Endothelial cell of umbilical vein (primary cell): ENCODE results near the gene HMX2. TPM values are rescaled to one million over a fixed set of nuclear protein-coding genes. Genes with fewer than 3 reads are reported as not detected.

ENCODE experiments used
- BruUV-seq: library from RNA; stranded (reverse); fragments of 400-500 nt; replicated peaks from 2 replicates; lab custom pipeline; 2021; lab: Mats Ljungman, UMichigan
- CTCF ChIA-PET: fragments of 300-600, 350-600 bp; sonication (Branson Sonifier 250); formaldehyde crosslinking; loops from one replicate; lab custom pipeline; 2021; ENCODE audit warnings: antibody characterized with exemption, inconsistent platforms; lab: Charles Lee
- POLR2A ChIA-PET: fragments of 300-600, 350-600 bp; sonication (Branson Sonifier 250); formaldehyde crosslinking; loops from one replicate; lab custom pipeline; 2021; ENCODE audit warnings: antibody characterized with exemption, inconsistent platforms; lab: Charles Lee
- DNase-seq: peaks from one replicate; pipeline ENCODE4 v3.0.0-alpha.2; 2011; ENCODE audit warnings: low read depth, low spot score
- FAIRE-seq: peaks from 2 replicates; lab custom pipeline; 2011; peaks lifted over from hg19 to GRCh38; lab: Jason Lieb, UNC
- H2AFZ ChIP-seq: 2 replicates; pipeline ENCODE4 v1.6.0; 2012; ENCODE audit warnings: low read depth, low read length, control low read depth, inconsistent platforms
- H3K27ac ChIP-seq: 2 replicates; pipeline ENCODE4 v1.5.1; 2011; ENCODE audit warnings: low read depth, mild to moderate bottlenecking, control low read depth, low read length, moderate library complexity; ENCODE audit not compliant: insufficient read depth
- H3K27me3 ChIP-seq, 2 experiments: 2 replicates each; pipeline versions ENCODE4 v1.6.0 to v1.6.1; 2011; ENCODE audit warnings: low read length in 2 of 2, mixed read lengths in 1 of 2; ENCODE audit not compliant: control insufficient read depth in 2 of 2, insufficient read depth in 2 of 2
- H3K36me3 ChIP-seq, 2 experiments: 2 replicates in 1 of 2; 3 replicates in 1 of 2; pipeline ENCODE4 v1.5.1; 2011; ENCODE audit warnings: low read length in 2 of 2, mild to moderate bottlenecking in 1 of 2, moderate library complexity in 1 of 2; ENCODE audit not compliant: control insufficient read depth in 2 of 2, insufficient read depth in 2 of 2; ENCODE audit errors: extremely low read depth in 1 of 2
- H3K4me1 ChIP-seq: 3 replicates; pipeline ENCODE4 v1.5.1; 2011; ENCODE audit warnings: mild to moderate bottlenecking, low read length; ENCODE audit not compliant: control insufficient read depth, insufficient read depth; ENCODE audit errors: extremely low read depth
- H3K4me2 ChIP-seq: 2 replicates; pipeline ENCODE4 v1.6.1; 2011; ENCODE audit warnings: low read length, control low read depth, mixed read lengths; ENCODE audit not compliant: insufficient read depth
- H3K4me3 ChIP-seq, 3 experiments: fragments of 200-600 bp in 1 of 3; sonication (generic), shearing (Covaris generic) in 1 of 3; replicated peaks in 1 of 3; 2 replicates each; pipeline ENCODE4 v1.5.1; 2011 to 2016; ENCODE audit warnings: control low read depth in 3 of 3, low read length in 3 of 3, mild to moderate bottlenecking in 2 of 3, inconsistent platforms in 1 of 3, low read depth in 1 of 3, moderate library complexity in 1 of 3; ENCODE audit not compliant: insufficient read depth in 1 of 3
- H3K79me2 ChIP-seq: 2 replicates; pipeline ENCODE4 v1.6.0; 2012; ENCODE audit warnings: low read length, inconsistent platforms; ENCODE audit not compliant: control insufficient read depth, insufficient read depth
- H3K9ac ChIP-seq: replicated peaks from 2 replicates; pipeline ENCODE3; 2011; ENCODE audit warnings: low read length, control low read depth; ENCODE audit not compliant: insufficient read depth; ENCODE audit errors: extremely low read depth
- H3K9me1 ChIP-seq: replicated peaks from 3 replicates; pipeline ENCODE4 v1.6.0; 2011; ENCODE audit warnings: mild to moderate bottlenecking, low read length; ENCODE audit not compliant: control insufficient read depth, insufficient read depth; ENCODE audit errors: extremely low read depth
- H3K9me3 ChIP-seq: replicated peaks from 2 replicates; pipeline ENCODE4 v1.5.1; 2012; ENCODE audit warnings: low read length, inconsistent platforms; ENCODE audit not compliant: control insufficient read depth, insufficient read depth
- H4K20me1 ChIP-seq: replicated peaks from 2 replicates; pipeline ENCODE3; 2011; ENCODE audit warnings: mild to moderate bottlenecking, low read length; ENCODE audit not compliant: control insufficient read depth, insufficient read depth; ENCODE audit errors: extremely low read depth
- CTCF ChIP-seq, 2 donors: IDR thresholded peaks; 1 replicate in 1 of 2; 2 replicates in 1 of 2; pipeline ENCODE4 v1.5.1; 2011; ENCODE audit warnings: low read length in 2 of 2, mild to moderate bottlenecking in 2 of 2, moderate library complexity in 2 of 2, control low read depth in 1 of 2, inconsistent platforms in 1 of 2, low read depth in 1 of 2; ENCODE audit not compliant: insufficient read depth in 1 of 2; ENCODE audit errors: extremely low read depth in 1 of 2
- EZH2 ChIP-seq: IDR thresholded peaks from 2 replicates; pipeline ENCODE4 v1.6.1; 2012; ENCODE audit warnings: borderline replicate concordance, low read depth, mild to moderate bottlenecking, moderate library complexity, low read length, inconsistent platforms; ENCODE audit not compliant: severe bottlenecking
- FOS ChIP-seq: IDR thresholded peaks from 2 replicates; pipeline ENCODE4 v1.6.1; 2011; ENCODE audit warnings: mild to moderate bottlenecking, low read length, moderate library complexity, borderline replicate concordance; ENCODE audit not compliant: insufficient read depth
- GATA2 ChIP-seq: IDR thresholded peaks from 2 replicates; pipeline ENCODE4 v1.7.0; 2011; ENCODE audit warnings: low read depth, mild to moderate bottlenecking, moderate library complexity, mixed read lengths, low read length; ENCODE audit not compliant: insufficient read length, insufficient read depth
- JUN ChIP-seq: IDR thresholded peaks from 2 replicates; pipeline ENCODE4 v1.6.1; 2011; ENCODE audit warnings: borderline replicate concordance, low read depth; ENCODE audit not compliant: insufficient read length, insufficient read depth
- MYC ChIP-seq: IDR thresholded peaks from one replicate; pipeline ENCODE4 v1.6.1; 2011; ENCODE audit warnings: mild to moderate bottlenecking, low read depth, low read length
- POLR2A ChIP-seq: IDR thresholded peaks from 2 replicates; pipeline ENCODE4 v1.6.1; 2012; ENCODE audit warnings: low read depth, mild to moderate bottlenecking, control low read depth, low read length
- POLR2AphosphoS5 ChIP-seq: IDR thresholded peaks from 2 replicates; pipeline ENCODE4 v1.6.1; 2012; ENCODE audit warnings: low read depth, mild to moderate bottlenecking, control low read depth, low read length, moderate library complexity; ENCODE audit not compliant: insufficient read depth
- dilution Hi-C: fragments of 300-500 bp; cut with MboI; formaldehyde crosslinking; loops from one replicate; pipeline ENCODE4 v1.15.0; 2019; ENCODE audit warnings: low sequenced_read_pairs; ENCODE audit not compliant: extremely low pct_ligation_motif_present
- intact Hi-C: fragments of 100-400 bp; cut with micrococcal nuclease; formaldehyde crosslinking; loops from one replicate; pipeline ENCODE4 v1.10.0; 2022
- polyA plus RNA-seq, 4 experiments: library from polyadenylated mRNA; depleted of rRNA in 3 of 4; stranded (reverse) in 3 of 4; unstranded in 1 of 4; fragments of >200 nt; gene quantifications; 2 replicates each; pipeline versions ENCODE4 v1.2.1 to v1.2.3, GENCODE V29; 2011 to 2012; ENCODE audit warnings: missing spikeins in 1 of 4
- total RNA-seq: library from RNA; stranded (reverse); gene quantifications from 2 replicates; pipeline ENCODE4 v1.2.3, GENCODE V29; 2021
- TF ChIP-seq, protein P1 (sequence below): IDR thresholded peaks from 2 replicates; pipeline ENCODE4 v1.6.1; 2011; ENCODE audit not compliant: insufficient read depth, insufficient read length

Gene HMX2
- total and polyA plus RNA-seq, 2 donors (not counting 3 experiments of a cell fraction or from before 2014, with no cell fraction given), result not detected

GRCh38 chr10:123135415-123136141 lies 12.4 kb upstream of the HMX2 start, which contains the start of gene HMX3:
Gene HMX3 (plus strand): TSS chr10:123135970. CDS start chr10:123136051, 81 bp downstream.
- dilution Hi-C loops, result no loop called here
- POLR2A ChIA-PET, result no interaction called here
- BruUV-seq, result no TSS peak
- no peak within 1 kb of the TSS for H3K27ac ChIP-seq
- H3K36me3 ChIP-seq, result no peaks in the 10 kb centered on the region
- peaks cover 85 to 97% of the 10 kb centered on the region in 2 experiments for H3K27me3 ChIP-seq
- no peak within 1 kb of the TSS for H3K9ac ChIP-seq
- no peak for TF ChIP-seq MYC
- TF ChIP-seq EZH2, result peak; percentile 96
- intact Hi-C loops, result no loop called here
- no peaks in the 10 kb centered on the region for H3K79me2 ChIP-seq
- no peaks in the 10 kb centered on the region for H3K9me1 ChIP-seq
- no peaks in the 10 kb centered on the region for H4K20me1 ChIP-seq
- peak within 1 kb of the TSS in 1 of 3 experiments; percentile 15 for H3K4me3 ChIP-seq
- CTCF ChIA-PET, result no interaction called here
- peaks cover 10% of the 10 kb centered on the region for H3K4me1 ChIP-seq
- peak within 1 kb of the TSS; percentile 1 for H3K4me2 ChIP-seq
- FAIRE-seq, result no peak
- no peak for DNase-seq
- no peaks in the 10 kb centered on the region for H3K9me3 ChIP-seq
- peak within 1 kb of the TSS; percentile 16 for H2AFZ ChIP-seq

GRCh38 chr10:123136221-123136805 lies 11.6 kb upstream of the HMX2 start:
- DNase-seq (no peak), FAIRE-seq (no peak)
- Histone ChIP-seq H3K4me3 (no peak overlapping the region), H3K4me2 (no peak overlapping the region), H3K27me3 (peaks cover 87 to 99% of the 10 kb centered on the region in 2 experiments), H3K27ac (no peak overlapping the region), H3K36me3 (no peaks in the 10 kb centered on the region), H4K20me1 (no peaks in the 10 kb centered on the region), H2AFZ (no peak overlapping the region), H3K9ac (no peak overlapping the region), H3K9me1 (no peaks in the 10 kb centered on the region), H3K9me3 (no peaks in the 10 kb centered on the region), H3K79me2 (no peaks in the 10 kb centered on the region), H3K4me1 (peaks cover 10% of the 10 kb centered on the region)
- intact Hi-C loops, result no loop called here
- ChIA-PET POLR2A (no interaction called here), CTCF (no interaction called here)
- TF ChIP-seq, protein P1, sequence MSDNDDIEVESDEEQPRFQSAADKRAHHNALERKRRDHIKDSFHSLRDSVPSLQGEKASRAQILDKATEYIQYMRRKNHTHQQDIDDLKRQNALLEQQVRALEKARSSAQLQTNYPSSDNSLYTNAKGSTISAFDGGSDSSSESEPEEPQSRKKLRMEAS, result no peak
- TF ChIP-seq FOS (no peak), JUN (no peak), GATA2 (no peak), POLR2A (no peak), EZH2 (no peak), MYC (no peak), CTCF (IDR thresholded peaks at IDR 0.05; ENCODE audit: extremely low read depth in 1 of 2, insufficient read depth in 1 of 2, low read depth in 1 of 2, low read length in 2 of 2) (no peak), POLR2AphosphoS5 (no peak)
- dilution Hi-C loops, result no loop called here
- BruUV-seq, result no TSS peak
